Measurements from ENCODE around the gene SAFB.

The SAFB gene

DNA sequence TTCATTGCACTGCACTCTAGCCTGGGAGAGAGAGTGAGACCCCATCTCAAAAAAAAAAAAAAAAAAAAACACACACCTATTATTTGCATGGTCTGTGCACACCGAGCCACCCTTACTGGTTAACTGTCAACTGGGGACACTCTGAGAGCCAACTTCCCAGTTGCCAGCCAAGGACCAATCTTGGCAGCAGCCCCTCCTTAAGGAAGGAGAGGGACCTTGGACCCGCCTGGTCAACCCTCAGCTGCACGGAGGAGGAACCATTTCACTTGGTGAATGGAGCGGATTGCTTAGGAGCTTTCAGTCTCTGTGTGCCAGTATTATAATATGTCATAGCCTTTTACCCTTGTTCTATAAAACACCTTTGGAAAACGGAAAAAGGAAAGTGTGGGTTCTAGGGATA lies 32.5 kb downstream of the SAFB start:
- Histone ChIP-seq H2BK5ac (ENCODE audit: low read depth, low read length, poor library complexity) (no peak overlapping the region), H4K8ac (ENCODE audit: low read depth, low read length) (no peak overlapping the region), H2AFZ (ENCODE audit: insufficient read depth, low read length, poor library complexity) (no peak overlapping the region), H3K4me1 (ENCODE audit: control insufficient read depth in 1 of 2, insufficient read depth in 2 of 2, low read length in 2 of 2) (no peaks in the 10 kb centered on the region), H4K12ac (ENCODE audit: low read depth, low read length) (no peak overlapping the region), H3K4me2 (ENCODE audit: low read length) (no peak overlapping the region), H3K79me1 (ENCODE audit: low read length) (no peaks in the 10 kb centered on the region), H4K91ac (ENCODE audit: low read depth, low read length) (no peak overlapping the region), H2BK120ac (ENCODE audit: insufficient read depth, low read length, poor library complexity) (no peak overlapping the region), H3K27me3 (ENCODE audit: insufficient read depth, low read length) (no peaks in the 10 kb centered on the region), H3K4me3 (ENCODE audit: low read depth, low read length) (no peak overlapping the region), H3K36me3 (ENCODE audit: control insufficient read depth in 1 of 2, insufficient read depth in 2 of 2, low read length in 2 of 2) (peaks cover 80 to 81% of the 10 kb centered on the region in 2 experiments), H3K14ac (ENCODE audit: low read length) (no peak overlapping the region), H3K79me2 (ENCODE audit: control insufficient read depth, insufficient read depth, low read length, poor library complexity) (no peaks in the 10 kb centered on the region), H3K18ac (ENCODE audit: low read length) (no peak overlapping the region), H3K9ac (ENCODE audit: low read length) (no peak overlapping the region), H3K4ac (ENCODE audit: low read depth, low read length) (no peak overlapping the region), H2AK5ac (ENCODE audit: low read length) (no peak overlapping the region), H3K9me3 (ENCODE audit: insufficient read depth, low read depth, low read length) (no peaks in the 10 kb centered on the region), H2BK12ac (ENCODE audit: low read length) (no peak overlapping the region), H3K23ac (ENCODE audit: low read length) (no peak overlapping the region), H3K27ac (ENCODE audit: low read depth, low read length) (no peak overlapping the region)
- no CpG with 5 or more reads among the region's 5 CpGs for WGBS (ENCODE audit: extremely low coverage, insufficient coverage, insufficient read length)
- no peak for DNase-seq

DNA sequence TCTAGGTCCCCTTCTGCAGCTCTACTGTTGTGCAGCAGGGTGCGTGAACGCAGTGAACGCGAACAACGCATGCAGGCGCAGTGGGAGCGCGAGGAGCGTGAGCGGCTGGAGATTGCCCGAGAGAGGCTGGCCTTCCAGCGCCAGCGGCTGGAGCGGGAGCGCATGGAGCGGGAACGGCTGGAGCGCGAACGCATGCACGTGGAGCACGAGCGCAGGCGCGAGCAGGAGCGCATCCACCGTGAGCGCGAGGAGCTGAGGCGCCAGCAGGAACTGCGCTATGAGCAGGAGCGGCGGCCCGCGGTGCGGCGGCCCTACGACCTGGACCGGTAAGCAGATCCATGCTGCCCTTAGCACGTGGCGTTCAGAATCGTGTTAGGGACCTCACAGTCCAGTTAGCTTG lies 38.6 kb downstream of the SAFB start:
- Histone ChIP-seq H3K9ac (ENCODE audit: low read length) (no peak overlapping the region), H3K23ac (ENCODE audit: low read length) (no peak overlapping the region), H4K12ac (ENCODE audit: low read depth, low read length) (no peak overlapping the region), H2AFZ (ENCODE audit: insufficient read depth, low read length, poor library complexity) (no peak overlapping the region), H4K8ac (ENCODE audit: low read depth, low read length) (no peak overlapping the region), H3K4ac (ENCODE audit: low read depth, low read length) (no peak overlapping the region), H3K4me1 (ENCODE audit: control insufficient read depth in 1 of 2, insufficient read depth in 2 of 2, low read length in 2 of 2) (no peaks in the 10 kb centered on the region), H3K4me3 (ENCODE audit: low read depth, low read length) (no peak overlapping the region), H2BK120ac (ENCODE audit: insufficient read depth, low read length, poor library complexity) (no peak overlapping the region), H3K79me2 (ENCODE audit: control insufficient read depth, insufficient read depth, low read length, poor library complexity) (no peaks in the 10 kb centered on the region), H3K4me2 (ENCODE audit: low read length) (no peak overlapping the region), H2BK5ac (ENCODE audit: low read depth, low read length, poor library complexity) (no peak overlapping the region), H2AK5ac (ENCODE audit: low read length) (no peak overlapping the region), H3K18ac (ENCODE audit: low read length) (no peak overlapping the region), H3K27me3 (ENCODE audit: insufficient read depth, low read length) (no peaks in the 10 kb centered on the region), H3K14ac (ENCODE audit: low read length) (no peak overlapping the region), H4K91ac (ENCODE audit: low read depth, low read length) (no peak overlapping the region), H3K27ac (ENCODE audit: low read depth, low read length) (no peak overlapping the region), H3K36me3 (ENCODE audit: control insufficient read depth in 1 of 2, insufficient read depth in 2 of 2, low read length in 2 of 2) (peaks cover 80 to 86% of the 10 kb centered on the region in 2 experiments), H3K79me1 (ENCODE audit: low read length) (no peaks in the 10 kb centered on the region), H2BK12ac (ENCODE audit: low read length) (no peak overlapping the region), H3K9me3 (ENCODE audit: insufficient read depth, low read depth, low read length) (no peaks in the 10 kb centered on the region)
- WGBS (ENCODE audit: extremely low coverage, insufficient coverage, insufficient read length), result no CpG with 5 or more reads among the region's 42 CpGs
- DNase-seq, result no peak

DNA sequence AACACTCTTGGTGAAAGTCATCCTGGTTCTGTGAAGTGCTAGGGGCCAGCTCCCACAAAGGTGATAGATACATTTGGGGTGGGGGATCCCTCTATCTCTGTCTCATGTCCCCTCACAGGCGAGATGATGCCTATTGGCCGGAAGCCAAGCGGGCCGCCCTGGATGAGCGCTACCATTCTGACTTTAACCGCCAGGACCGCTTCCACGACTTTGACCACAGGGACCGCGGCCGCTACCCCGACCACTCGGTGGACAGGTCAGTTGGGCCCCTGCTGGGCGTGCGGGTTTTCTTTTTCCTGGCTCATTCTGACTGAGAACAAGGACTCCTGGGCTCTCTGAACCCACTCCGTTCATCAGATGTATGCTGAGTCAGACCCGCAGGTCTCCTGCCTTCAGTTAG lies 41.0 kb downstream of the SAFB start:
- Histone ChIP-seq H3K4me1 (ENCODE audit: control insufficient read depth in 1 of 2, insufficient read depth in 2 of 2, low read length in 2 of 2) (peaks cover 10 to 11% of the 10 kb centered on the region in 2 experiments), H3K27me3 (ENCODE audit: insufficient read depth, low read length) (no peaks in the 10 kb centered on the region), H2BK120ac (ENCODE audit: insufficient read depth, low read length, poor library complexity) (no peak overlapping the region), H3K4me2 (ENCODE audit: low read length) (no peak overlapping the region), H3K23ac (ENCODE audit: low read length) (no peak overlapping the region), H3K36me3 (ENCODE audit: control insufficient read depth in 1 of 2, insufficient read depth in 2 of 2, low read length in 2 of 2) (peaks cover 78 to 87% of the 10 kb centered on the region in 2 experiments), H4K91ac (ENCODE audit: low read depth, low read length) (no peak overlapping the region), H3K27ac (ENCODE audit: low read depth, low read length) (no peak overlapping the region), H3K9me3 (ENCODE audit: insufficient read depth, low read depth, low read length) (no peaks in the 10 kb centered on the region), H2BK12ac (ENCODE audit: low read length) (no peak overlapping the region), H2BK5ac (ENCODE audit: low read depth, low read length, poor library complexity) (no peak overlapping the region), H2AK5ac (ENCODE audit: low read length) (no peak overlapping the region), H2AFZ (ENCODE audit: insufficient read depth, low read length, poor library complexity) (no peak overlapping the region), H4K12ac (ENCODE audit: low read depth, low read length) (no peak overlapping the region), H3K9ac (ENCODE audit: low read length) (no peak overlapping the region), H3K4ac (ENCODE audit: low read depth, low read length) (no peak overlapping the region), H4K8ac (ENCODE audit: low read depth, low read length) (no peak overlapping the region), H3K14ac (ENCODE audit: low read length) (no peak overlapping the region), H3K79me2 (ENCODE audit: control insufficient read depth, insufficient read depth, low read length, poor library complexity) (no peaks in the 10 kb centered on the region), H3K18ac (ENCODE audit: low read length) (no peak overlapping the region), H3K4me3 (ENCODE audit: low read depth, low read length) (no peak overlapping the region), H3K79me1 (ENCODE audit: low read length) (no peaks in the 10 kb centered on the region)
- no CpG with 5 or more reads among the region's 17 CpGs for WGBS (ENCODE audit: extremely low coverage, insufficient coverage, insufficient read length)
- no peak for DNase-seq

- Histone ChIP-seq H2AFZ (ENCODE audit: insufficient read depth, low read length, poor library complexity) (no peak overlapping the region), H3K4me3 (ENCODE audit: low read depth, low read length) (no peak overlapping the region), H4K12ac (ENCODE audit: low read depth, low read length) (no peak overlapping the region), H3K79me1 (ENCODE audit: low read length) (no peaks in the 10 kb centered on the region), H3K4me1 (ENCODE audit: control insufficient read depth in 1 of 2, insufficient read depth in 2 of 2, low read length in 2 of 2) (peaks cover 10 to 11% of the 10 kb centered on the region in 2 experiments), H4K8ac (ENCODE audit: low read depth, low read length) (no peak overlapping the region), H2AK5ac (ENCODE audit: low read length) (no peak overlapping the region), H3K14ac (ENCODE audit: low read length) (no peak overlapping the region), H2BK5ac (ENCODE audit: low read depth, low read length, poor library complexity) (no peak overlapping the region), H3K9ac (ENCODE audit: low read length) (no peak overlapping the region), H3K27me3 (ENCODE audit: insufficient read depth, low read length) (no peaks in the 10 kb centered on the region), H3K9me3 (ENCODE audit: insufficient read depth, low read depth, low read length) (no peaks in the 10 kb centered on the region), H3K4me2 (ENCODE audit: low read length) (no peak overlapping the region), H3K18ac (ENCODE audit: low read length) (no peak overlapping the region), H2BK12ac (ENCODE audit: low read length) (no peak overlapping the region), H3K79me2 (ENCODE audit: control insufficient read depth, insufficient read depth, low read length, poor library complexity) (no peaks in the 10 kb centered on the region), H3K4ac (ENCODE audit: low read depth, low read length) (no peak overlapping the region), H3K36me3 (ENCODE audit: control insufficient read depth in 1 of 2, insufficient read depth in 2 of 2, low read length in 2 of 2) (peaks cover 79 to 88% of the 10 kb centered on the region in 2 experiments), H4K91ac (ENCODE audit: low read depth, low read length) (no peak overlapping the region), H3K23ac (ENCODE audit: low read length) (no peak overlapping the region), H3K27ac (ENCODE audit: low read depth, low read length) (no peak overlapping the region), H2BK120ac (ENCODE audit: insufficient read depth, low read length, poor library complexity) (no peak overlapping the region)
- DNase-seq, result no peak
- WGBS (ENCODE audit: extremely low coverage, insufficient coverage, insufficient read length), result no CpG with 5 or more reads among the region's 2 CpGs
Observed at GRCh38 chr19:5664515-5664914, 41.6 kb downstream of the SAFB start.

Measured in trophoblast cell (in vitro differentiated cells and primary cell).